HepG2 (cell line): ENCODE results near the gene CD4. TPM values are rescaled to one million over a fixed set of nuclear protein-coding genes. Genes with fewer than 3 reads are reported as not detected.

Experiments
- CREM ChIP-seq, 2 experiments: sonication (generic) in 1 of 2; formaldehyde crosslinking in 1 of 2; IDR thresholded peaks; 2 replicates each; pipeline versions ENCODE4 v1.4.0 to v1.6.1; 2016 to 2020; ENCODE audit warnings: antibody characterized with exemption in 1 of 2, mild to moderate bottlenecking in 1 of 2, missing genetic modification reagents in 1 of 2
- GPN1 ChIP-seq: sonication (generic); formaldehyde crosslinking; IDR thresholded peaks from 2 replicates; pipeline ENCODE4 v1.5.1; 2020; ENCODE audit warnings: missing genetic modification reagents, borderline replicate concordance
- HHEX ChIP-seq: IDR thresholded peaks from 2 replicates; pipeline ENCODE4 v1.6.1; 2016; ENCODE audit warnings: control low read depth
- KAT8 ChIP-seq: IDR thresholded peaks from 2 replicates; pipeline ENCODE4 v1.6.1; 2016; ENCODE audit warnings: missing genetic modification reagents, missing compliant biosample characterization
- RFX1 ChIP-seq: fragments of 450-650 bp; IDR thresholded peaks from 2 replicates; pipeline ENCODE4 v1.6.1; 2017
- SP1 ChIP-seq, 2 experiments: fragments of 450-650 bp in 1 of 2; sonication (generic) in 1 of 2; formaldehyde crosslinking in 1 of 2; IDR thresholded peaks; 2 replicates each; pipeline versions ENCODE4 v1.4.0 to v1.6.1; 2016 to 2020; ENCODE audit warnings: missing genetic modification reagents in 1 of 2
- SUZ12 ChIP-seq: fragments of 150-350 bp; IDR thresholded peaks from 2 replicates; pipeline ENCODE4 v1.6.1; 2014; ENCODE audit warnings: low read depth, low read length
- ZBTB1 ChIP-seq: sonication (generic); formaldehyde crosslinking; IDR thresholded peaks from 2 replicates; pipeline ENCODE4 v1.4.0; 2020; ENCODE audit warnings: missing genetic modification reagents, borderline replicate concordance
- ZNF547 ChIP-seq: sonication (generic); formaldehyde crosslinking; IDR thresholded peaks from 2 replicates; pipeline ENCODE4 v1.5.1; 2020; ENCODE audit warnings: mild to moderate bottlenecking, missing genetic modification reagents
- ZNF709 ChIP-seq: sonication (generic); formaldehyde crosslinking; IDR thresholded peaks from 2 replicates; pipeline ENCODE4 v1.5.0; 2020; ENCODE audit warnings: mild to moderate bottlenecking, missing genetic modification reagents
- polyA plus RNA-seq, 8 experiments: library from polyadenylated mRNA; depleted of rRNA in 3 of 8; stranded (reverse) in 7 of 8; unstranded in 1 of 8; fragments of >200 nt; fragmentation: Illumina TruSeq in 4 of 8; extraction: Trizol in 4 of 8; gene quantifications; 2 replicates each; pipeline versions ENCODE4 v1.2.1 to v1.2.3, GENCODE V29; 2011 to 2016; ENCODE audit warnings: low read depth in 4 of 8, missing spikeins in 1 of 8, mixed read lengths in 1 of 8; ENCODE audit not compliant: insufficient read depth in 1 of 8
- total RNA-seq, 5 experiments: library from RNA; depleted of rRNA; stranded (reverse); fragments of >200 nt; fragmentation: Illumina TruSeq; extraction: Trizol; gene quantifications; 2 replicates each; pipeline ENCODE4 v1.2.3, GENCODE V29; 2016; ENCODE audit warnings: low read depth in 1 of 5
- TF ChIP-seq, protein P1 (sequence below): IDR thresholded peaks from 2 replicates; pipeline ENCODE4 v1.6.1; 2012; ENCODE audit warnings: low read length, improper control_type of control experiment
- TF ChIP-seq, protein P2 (sequence below): sonication (generic); formaldehyde crosslinking; IDR thresholded peaks from 2 replicates; pipeline ENCODE4 v1.5.1; 2020; ENCODE audit warnings: mild to moderate bottlenecking, missing genetic modification reagents, moderate library complexity
- TF ChIP-seq, protein P3 (sequence below): sonication (generic); formaldehyde crosslinking; IDR thresholded peaks from one replicate; pipeline ENCODE4 v1.5.1; 2020; ENCODE audit warnings: mild to moderate bottlenecking, missing genetic modification reagents; ENCODE audit errors: not compliant biosample characterization

The CD4 gene
- total and polyA plus RNA-seq, 2 of the 13 experiments (the other 11 are each of a cell fraction or from before 2014, with no cell fraction given) = 0.07 to 0.95 TPM

DNA sequence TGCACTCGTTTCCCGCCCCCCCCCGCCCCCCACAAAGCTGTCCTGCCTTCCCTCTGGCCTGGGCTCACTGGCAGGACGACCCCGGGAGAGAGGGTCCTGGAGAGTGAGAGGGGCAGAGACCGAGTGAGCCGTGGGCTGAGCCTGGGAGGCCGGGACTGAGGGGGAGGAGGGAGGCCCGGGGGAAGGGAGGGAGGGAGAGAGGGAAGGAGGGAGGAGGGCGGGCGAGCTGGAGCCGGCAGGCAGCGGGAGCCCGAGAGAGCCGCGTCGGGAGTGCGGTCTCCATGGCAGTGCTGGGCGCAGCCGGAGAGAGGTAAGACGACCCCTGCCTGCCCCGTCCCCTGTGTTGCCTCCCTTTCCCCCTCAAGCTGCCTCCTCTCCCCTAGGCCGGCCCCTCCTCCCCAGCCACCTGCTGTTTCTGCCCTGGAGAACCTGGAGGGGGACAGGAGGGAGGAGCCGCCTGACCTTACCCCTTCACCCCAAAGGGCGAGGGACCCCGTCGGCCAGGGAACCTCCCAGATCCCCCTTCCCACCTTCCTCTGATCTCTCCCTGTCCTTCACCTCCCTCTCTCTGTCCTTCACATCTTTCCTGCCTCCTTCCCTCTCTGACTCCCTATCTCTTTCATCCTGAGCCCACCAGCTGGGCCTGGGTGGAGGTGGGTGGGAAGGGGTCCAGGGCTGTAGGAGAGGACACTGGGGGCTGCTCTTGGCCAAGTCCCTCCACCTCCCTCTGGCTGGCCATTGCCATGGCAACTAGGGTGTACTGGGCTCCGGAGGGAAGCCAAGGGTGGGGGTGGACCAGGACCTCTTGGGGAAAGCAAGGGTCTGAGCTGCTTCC is 32.5 kb downstream of the CD4 start, which contains the start of gene GPR162 (continued):
- TF ChIP-seq ZNF547 (0 out of 2 replicates have a peak, but pooled peaks have one; percentile 40), ZNF709 (CRISPR knock-in tag) (no peak), SUZ12 (no peak), RFX1 (no peak), GPN1 (CRISPR knock-in tag) (no peak), CREM (IDR thresholded peaks at IDR 0.05) (no peak), CREM (CRISPR knock-in tag; IDR thresholded peaks at IDR 0.05) (no peak), ZBTB1 (CRISPR knock-in tag) (no peak), SP1 (IDR thresholded peaks at IDR 0.05) (no peak), SP1 (CRISPR knock-in tag; IDR thresholded peaks at IDR 0.05) (no peak), KAT8 (CRISPR knock-in tag) (no peak), HHEX (CRISPR knock-in tag) (no peak)
- TF ChIP-seq, protein P1, sequence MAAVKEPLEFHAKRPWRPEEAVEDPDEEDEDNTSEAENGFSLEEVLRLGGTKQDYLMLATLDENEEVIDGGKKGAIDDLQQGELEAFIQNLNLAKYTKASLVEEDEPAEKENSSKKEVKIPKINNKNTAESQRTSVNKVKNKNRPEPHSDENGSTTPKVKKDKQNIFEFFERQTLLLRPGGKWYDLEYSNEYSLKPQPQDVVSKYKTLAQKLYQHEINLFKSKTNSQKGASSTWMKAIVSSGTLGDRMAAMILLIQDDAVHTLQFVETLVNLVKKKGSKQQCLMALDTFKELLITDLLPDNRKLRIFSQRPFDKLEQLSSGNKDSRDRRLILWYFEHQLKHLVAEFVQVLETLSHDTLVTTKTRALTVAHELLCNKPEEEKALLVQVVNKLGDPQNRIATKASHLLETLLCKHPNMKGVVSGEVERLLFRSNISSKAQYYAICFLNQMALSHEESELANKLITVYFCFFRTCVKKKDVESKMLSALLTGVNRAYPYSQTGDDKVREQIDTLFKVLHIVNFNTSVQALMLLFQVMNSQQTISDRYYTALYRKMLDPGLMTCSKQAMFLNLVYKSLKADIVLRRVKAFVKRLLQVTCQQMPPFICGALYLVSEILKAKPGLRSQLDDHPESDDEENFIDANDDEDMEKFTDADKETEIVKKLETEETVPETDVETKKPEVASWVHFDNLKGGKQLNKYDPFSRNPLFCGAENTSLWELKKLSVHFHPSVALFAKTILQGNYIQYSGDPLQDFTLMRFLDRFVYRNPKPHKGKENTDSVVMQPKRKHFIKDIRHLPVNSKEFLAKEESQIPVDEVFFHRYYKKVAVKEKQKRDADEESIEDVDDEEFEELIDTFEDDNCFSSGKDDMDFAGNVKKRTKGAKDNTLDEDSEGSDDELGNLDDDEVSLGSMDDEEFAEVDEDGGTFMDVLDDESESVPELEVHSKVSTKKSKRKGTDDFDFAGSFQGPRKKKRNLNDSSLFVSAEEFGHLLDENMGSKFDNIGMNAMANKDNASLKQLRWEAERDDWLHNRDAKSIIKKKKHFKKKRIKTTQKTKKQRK = no peak
- TF ChIP-seq, protein P2, sequence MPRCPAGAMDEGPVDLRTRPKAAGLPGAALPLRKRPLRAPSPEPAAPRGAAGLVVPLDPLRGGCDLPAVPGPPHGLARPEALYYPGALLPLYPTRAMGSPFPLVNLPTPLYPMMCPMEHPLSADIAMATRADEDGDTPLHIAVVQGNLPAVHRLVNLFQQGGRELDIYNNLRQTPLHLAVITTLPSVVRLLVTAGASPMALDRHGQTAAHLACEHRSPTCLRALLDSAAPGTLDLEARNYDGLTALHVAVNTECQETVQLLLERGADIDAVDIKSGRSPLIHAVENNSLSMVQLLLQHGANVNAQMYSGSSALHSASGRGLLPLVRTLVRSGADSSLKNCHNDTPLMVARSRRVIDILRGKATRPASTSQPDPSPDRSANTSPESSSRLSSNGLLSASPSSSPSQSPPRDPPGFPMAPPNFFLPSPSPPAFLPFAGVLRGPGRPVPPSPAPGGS (CRISPR knock-in tag) = peak; percentile 58; the same call in 1 of the 2 replicates
- TF ChIP-seq, protein P3, sequence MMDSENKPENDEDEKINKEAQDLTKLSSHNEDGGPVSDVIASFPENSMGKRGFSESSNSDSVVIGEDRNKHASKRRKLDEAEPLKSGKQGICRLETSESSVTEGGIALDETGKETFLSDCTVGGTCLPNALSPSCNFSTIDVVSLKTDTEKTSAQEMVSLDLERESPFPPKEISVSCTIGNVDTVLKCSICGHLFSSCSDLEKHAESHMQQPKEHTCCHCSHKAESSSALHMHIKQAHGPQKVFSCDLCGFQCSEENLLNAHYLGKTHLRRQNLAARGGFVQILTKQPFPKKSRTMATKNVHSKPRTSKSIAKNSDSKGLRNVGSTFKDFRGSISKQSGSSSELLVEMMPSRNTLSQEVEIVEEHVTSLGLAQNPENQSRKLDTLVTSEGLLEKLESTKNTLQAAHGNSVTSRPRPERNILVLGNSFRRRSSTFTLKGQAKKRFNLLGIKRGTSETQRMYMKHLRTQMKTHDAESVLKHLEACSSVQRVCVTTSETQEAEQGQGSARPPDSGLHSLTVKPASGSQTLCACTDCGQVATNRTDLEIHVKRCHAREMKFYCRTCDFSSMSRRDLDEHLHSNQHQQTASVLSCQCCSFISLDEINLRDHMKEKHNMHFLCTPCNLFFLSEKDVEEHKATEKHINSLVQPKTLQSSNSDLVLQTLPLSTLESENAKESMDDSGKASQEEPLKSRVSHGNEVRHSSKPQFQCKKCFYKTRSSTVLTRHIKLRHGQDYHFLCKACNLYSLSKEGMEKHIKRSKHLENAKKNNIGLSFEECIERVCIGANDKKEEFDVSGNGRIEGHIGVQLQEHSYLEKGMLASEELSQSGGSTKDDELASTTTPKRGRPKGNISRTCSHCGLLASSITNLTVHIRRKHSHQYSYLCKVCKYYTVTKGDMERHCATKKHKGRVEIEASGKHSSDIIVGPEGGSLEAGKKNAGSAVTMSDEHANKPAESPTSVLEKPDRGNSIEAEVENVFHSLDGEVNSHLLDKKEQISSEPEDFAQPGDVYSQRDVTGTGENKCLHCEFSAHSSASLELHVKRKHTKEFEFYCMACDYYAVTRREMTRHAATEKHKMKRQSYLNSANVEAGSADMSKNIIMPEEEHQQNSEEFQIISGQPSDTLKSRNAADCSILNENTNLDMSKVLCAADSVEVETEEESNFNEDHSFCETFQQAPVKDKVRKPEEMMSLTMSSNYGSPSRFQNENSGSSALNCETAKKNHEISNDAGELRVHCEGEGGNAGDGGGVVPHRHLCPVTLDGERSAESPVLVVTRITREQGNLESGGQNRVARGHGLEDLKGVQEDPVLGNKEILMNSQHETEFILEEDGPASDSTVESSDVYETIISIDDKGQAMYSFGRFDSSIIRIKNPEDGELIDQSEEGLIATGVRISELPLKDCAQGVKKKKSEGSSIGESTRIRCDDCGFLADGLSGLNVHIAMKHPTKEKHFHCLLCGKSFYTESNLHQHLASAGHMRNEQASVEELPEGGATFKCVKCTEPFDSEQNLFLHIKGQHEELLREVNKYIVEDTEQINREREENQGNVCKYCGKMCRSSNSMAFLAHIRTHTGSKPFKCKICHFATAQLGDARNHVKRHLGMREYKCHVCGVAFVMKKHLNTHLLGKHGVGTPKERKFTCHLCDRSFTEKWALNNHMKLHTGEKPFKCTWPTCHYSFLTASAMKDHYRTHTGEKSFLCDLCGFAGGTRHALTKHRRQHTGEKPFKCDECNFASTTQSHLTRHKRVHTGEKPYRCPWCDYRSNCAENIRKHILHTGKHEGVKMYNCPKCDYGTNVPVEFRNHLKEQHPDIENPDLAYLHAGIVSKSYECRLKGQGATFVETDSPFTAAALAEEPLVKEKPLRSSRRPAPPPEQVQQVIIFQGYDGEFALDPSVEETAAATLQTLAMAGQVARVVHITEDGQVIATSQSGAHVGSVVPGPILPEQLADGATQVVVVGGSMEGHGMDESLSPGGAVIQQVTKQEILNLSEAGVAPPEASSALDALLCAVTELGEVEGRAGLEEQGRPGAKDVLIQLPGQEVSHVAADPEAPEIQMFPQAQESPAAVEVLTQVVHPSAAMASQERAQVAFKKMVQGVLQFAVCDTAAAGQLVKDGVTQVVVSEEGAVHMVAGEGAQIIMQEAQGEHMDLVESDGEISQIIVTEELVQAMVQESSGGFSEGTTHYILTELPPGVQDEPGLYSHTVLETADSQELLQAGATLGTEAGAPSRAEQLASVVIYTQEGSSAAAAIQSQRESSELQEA = peak; percentile 65
